ENCODE data around the gene RASD2.

- TF ChIP-seq CTCF (IDR thresholded peaks at IDR 0.05 in 4 of 5, conservative IDR thresholded peaks at IDR 0.05 in 1 of 5) = no peak
- TF ChIP-seq POLR2A (IDR thresholded peaks at IDR 0.05) = no peak
These were observed 14.2 kb upstream of the RASD2 start for GRCh38 chr22:35526333-35526979.

Measured in gastrocnemius medialis (tissue), 4 donors.